DOHH2 (cell line): ENCODE results near the gene ITPR1.

Experiments used
- H3F3A ChIP-seq: fragments of 200-600 bp; sonication (generic), shearing (Covaris generic); 2 replicates; pipeline ENCODE4 v1.6.0; 2016; ENCODE audit warnings: antibody characterized with exemption, mild to moderate bottlenecking; ENCODE audit not compliant: control insufficient read depth, insufficient read depth
- H3K27ac ChIP-seq: fragments of 200-600 bp; sonication (generic); 2 replicates; pipeline ENCODE4 v1.5.1; 2014; ENCODE audit warnings: low read depth, mild to moderate bottlenecking, low read length, moderate library complexity
- H3K27me3 ChIP-seq: fragments of 200-600 bp; sonication (generic); 2 replicates; pipeline ENCODE4 v1.6.1; 2014; ENCODE audit warnings: mild to moderate bottlenecking, low read length, mixed read lengths; ENCODE audit not compliant: control insufficient read depth
- H3K36me3 ChIP-seq: fragments of 200-600 bp; sonication (generic); 2 replicates; pipeline ENCODE4 v1.6.1; 2014; ENCODE audit warnings: mild to moderate bottlenecking, low read length, moderate library complexity, mixed read lengths; ENCODE audit not compliant: control insufficient read depth
- H3K4me1 ChIP-seq: fragments of 200-600 bp; sonication (generic); 2 replicates; pipeline ENCODE4 v1.6.1; 2014; ENCODE audit warnings: mild to moderate bottlenecking, low read length, mixed read lengths; ENCODE audit not compliant: control insufficient read depth
- H3K4me2 ChIP-seq: fragments of 200-600 bp; sonication (generic); 2 replicates; pipeline ENCODE4 v1.6.0; 2014; ENCODE audit warnings: mild to moderate bottlenecking, low read length, moderate library complexity
- H3K4me3 ChIP-seq: fragments of 200-600 bp; sonication (generic); 2 replicates; pipeline ENCODE4 v1.5.1; 2014; ENCODE audit warnings: mild to moderate bottlenecking, low read length, mixed read lengths
- H3K79me2 ChIP-seq: fragments of 200-600 bp; sonication (generic); 2 replicates; pipeline ENCODE4 v1.6.1; 2014; ENCODE audit warnings: mild to moderate bottlenecking, low read length, mixed read lengths; ENCODE audit not compliant: control insufficient read depth
- H3K9me2 ChIP-seq: fragments of 200-600 bp; sonication (generic); replicated peaks from 2 replicates; pipeline ENCODE4 v1.6.1; 2014; ENCODE audit warnings: mild to moderate bottlenecking, low read length, mixed read lengths; ENCODE audit not compliant: control insufficient read depth
- H3K9me3 ChIP-seq: fragments of 200-600 bp; sonication (generic); 2 replicates; pipeline ENCODE4 v1.6.1; 2014; ENCODE audit warnings: antibody characterized with exemption, low read length, mixed read lengths; ENCODE audit not compliant: control insufficient read depth, insufficient read depth
- H4K20me1 ChIP-seq: fragments of 200-600 bp; sonication (generic); 2 replicates; pipeline ENCODE4 v1.6.0; 2014; ENCODE audit warnings: low read depth, mild to moderate bottlenecking, antibody characterized with exemption, low read length, moderate library complexity; ENCODE audit not compliant: control insufficient read depth, insufficient read depth
- CTCF ChIP-seq: fragments of 200-600 bp; sonication (generic); IDR thresholded peaks from one replicate; pipeline ENCODE4 v1.5.1; 2014; ENCODE audit warnings: antibody characterized with exemption, mild to moderate bottlenecking, low read depth, low read length; ENCODE audit not compliant: poor library complexity, severe bottlenecking
- EZH2phosphoT487 ChIP-seq: fragments of 200-600 bp; sonication (generic); IDR thresholded peaks from 2 replicates; pipeline ENCODE4 v1.6.1; 2017; ENCODE audit warnings: borderline replicate concordance, mild to moderate bottlenecking, antibody characterized with exemption, low read length, moderate library complexity, mixed read lengths

The ITPR1 gene

GRCh38 chr3:4859788-4860187, 366.6 kb downstream of the ITPR1 start:
- Histone ChIP-seq H3K4me2 (no peak overlapping the region), H3K9me2 (no peaks in the 10 kb centered on the region), H3K4me1 (0 out of 2 replicates have a peak, but pooled peaks cover 5% of the 10 kb centered on the region), H3K36me3 (no peaks in the 10 kb centered on the region), H3F3A (no peaks in the 10 kb centered on the region), H3K27me3 (peaks cover 8% of the 10 kb centered on the region; the same call in 1 of the 2 replicates), H3K79me2 (no peaks in the 10 kb centered on the region), H3K9me3 (no peaks in the 10 kb centered on the region), H3K27ac (no peak overlapping the region), H3K4me3 (no peak overlapping the region), H4K20me1 (no peaks in the 10 kb centered on the region)
- TF ChIP-seq EZH2phosphoT487 (no peak), CTCF (no peak)

GRCh38 chr3:4862973-4863372, 369.8 kb downstream of the ITPR1 start:
- Histone ChIP-seq H3K9me2 (no peaks in the 10 kb centered on the region), H3K9me3 (no peaks in the 10 kb centered on the region), H3K4me3 (no peak overlapping the region), H3K4me1 (no peaks in the 10 kb centered on the region), H3K79me2 (no peaks in the 10 kb centered on the region), H3F3A (no peaks in the 10 kb centered on the region), H3K36me3 (no peaks in the 10 kb centered on the region), H3K27me3 (peaks cover 4% of the 10 kb centered on the region; the same call in 1 of the 2 replicates), H4K20me1 (no peaks in the 10 kb centered on the region), H3K4me2 (no peak overlapping the region), H3K27ac (no peak overlapping the region)
- no peak for TF ChIP-seq EZH2phosphoT487
- no peak for TF ChIP-seq CTCF

- no peaks in the 10 kb centered on the region for H3K79me2 ChIP-seq
- H3K36me3 ChIP-seq = no peaks in the 10 kb centered on the region
- H3K9me2 ChIP-seq = no peaks in the 10 kb centered on the region
- no peaks in the 10 kb centered on the region for H4K20me1 ChIP-seq
- no peaks in the 10 kb centered on the region for H3K9me3 ChIP-seq
- peaks cover 3% of the 10 kb centered on the region; the same call in 1 of the 2 replicates for H3K4me1 ChIP-seq
- H3K27me3 ChIP-seq = peaks cover 4% of the 10 kb centered on the region; the same call in 1 of the 2 replicates
- no peak overlapping the region for H3K27ac ChIP-seq
- H3K4me3 ChIP-seq = no peak overlapping the region
- H3F3A ChIP-seq = no peaks in the 10 kb centered on the region
- H3K4me2 ChIP-seq = no peak overlapping the region
- TF ChIP-seq CTCF = no peak
- TF ChIP-seq EZH2phosphoT487 = no peak
Observed at GRCh38 chr3:4864503-4864902, 371.4 kb downstream of the ITPR1 start.
